ENCODE data around the gene OLFM2.
"Not testable (repeated sequence)": the region's sequence is repeated elsewhere in the genome, so short reads cannot be mapped to it uniquely, and the experiment has no call there.

The OLFM2 gene

DNA sequence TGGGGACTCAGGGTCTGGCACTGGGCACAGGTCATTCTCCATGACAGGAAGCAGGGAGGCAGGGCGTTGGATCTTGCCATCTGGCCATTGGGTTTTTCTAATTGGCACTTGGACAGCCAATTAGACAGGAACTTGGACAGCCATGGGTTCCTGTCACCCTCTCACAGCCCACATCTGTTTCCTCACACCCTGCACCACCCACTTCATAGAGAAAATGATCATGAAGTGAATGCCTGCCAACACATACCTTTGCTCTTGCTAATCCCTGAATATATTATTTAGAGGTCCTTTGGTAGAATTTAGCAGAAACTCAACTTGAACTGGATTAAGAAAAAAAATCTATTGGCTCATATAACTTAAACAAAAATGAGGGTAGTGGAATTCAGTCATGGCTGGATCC lies 4.9 kb upstream of the OLFM2 start:
- DNase-seq = no peak

GRCh38 chr19:9940778-9941177 lies 4.5 kb upstream of the OLFM2 start:
- no peak for DNase-seq

GRCh38 chr19:9939301-9939913 lies 3.1 kb upstream of the OLFM2 start:
- no peak for DNase-seq

DNA sequence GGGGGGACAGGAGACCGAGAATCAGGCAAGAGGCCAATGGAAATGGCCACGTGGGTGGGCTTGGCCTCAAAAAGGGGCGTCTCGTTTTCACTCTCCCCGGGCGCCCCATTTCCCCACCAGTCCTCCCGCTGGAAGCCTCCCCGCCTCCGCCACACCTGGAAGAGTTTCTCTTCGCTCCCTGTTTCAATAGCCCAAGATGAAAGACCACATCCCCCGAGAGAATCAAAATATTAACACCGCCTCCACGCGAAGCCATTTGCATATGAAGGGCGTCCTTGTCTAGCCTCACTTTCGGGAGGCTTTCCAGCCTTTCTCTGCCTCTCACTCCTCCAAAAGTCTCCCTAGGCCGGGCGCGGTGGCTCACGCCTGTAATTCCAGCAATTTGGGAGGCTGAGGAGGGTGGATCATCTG lies 691 bp upstream of the OLFM2 start:
- DNase-seq = no peak

DNA sequence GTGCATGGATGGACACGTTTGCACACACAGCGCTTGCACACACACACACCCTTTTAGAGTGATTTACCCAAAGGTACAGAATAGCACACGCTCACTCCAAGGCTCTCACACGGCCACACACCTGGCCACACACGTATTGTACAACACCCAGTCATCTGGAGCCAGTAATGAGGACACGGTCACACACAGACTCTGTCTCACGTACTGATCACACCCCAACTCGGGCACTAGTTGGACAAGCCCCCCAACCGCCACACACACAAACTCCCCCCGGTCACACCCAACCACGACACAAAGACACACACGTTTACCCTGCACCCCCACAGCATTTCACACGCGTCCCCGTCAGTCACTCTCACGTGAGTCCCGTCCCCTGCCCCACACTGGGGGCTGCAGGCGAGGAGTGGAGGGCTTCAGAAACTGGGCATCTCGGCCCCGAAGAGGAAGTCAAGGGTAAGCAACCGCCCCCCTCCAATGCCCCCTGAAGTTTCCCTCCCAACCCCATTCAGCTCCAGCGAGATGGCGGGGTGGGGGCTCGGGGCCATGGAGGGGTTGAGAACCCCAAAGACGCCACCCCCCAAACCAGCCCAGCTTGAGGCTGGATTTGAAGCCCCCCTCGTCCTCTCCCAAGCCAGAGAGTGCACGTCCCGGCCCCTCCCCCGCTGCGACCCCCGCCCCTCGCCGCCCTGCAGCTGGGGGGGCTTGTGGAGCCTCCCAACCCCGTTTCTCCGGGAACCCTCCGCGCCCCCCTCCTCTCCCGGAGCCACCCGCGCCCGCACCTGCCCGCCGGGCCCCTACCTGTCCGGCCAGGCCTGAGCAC lies 599 bp downstream of the OLFM2 start:
- no peak for DNase-seq

DNA sequence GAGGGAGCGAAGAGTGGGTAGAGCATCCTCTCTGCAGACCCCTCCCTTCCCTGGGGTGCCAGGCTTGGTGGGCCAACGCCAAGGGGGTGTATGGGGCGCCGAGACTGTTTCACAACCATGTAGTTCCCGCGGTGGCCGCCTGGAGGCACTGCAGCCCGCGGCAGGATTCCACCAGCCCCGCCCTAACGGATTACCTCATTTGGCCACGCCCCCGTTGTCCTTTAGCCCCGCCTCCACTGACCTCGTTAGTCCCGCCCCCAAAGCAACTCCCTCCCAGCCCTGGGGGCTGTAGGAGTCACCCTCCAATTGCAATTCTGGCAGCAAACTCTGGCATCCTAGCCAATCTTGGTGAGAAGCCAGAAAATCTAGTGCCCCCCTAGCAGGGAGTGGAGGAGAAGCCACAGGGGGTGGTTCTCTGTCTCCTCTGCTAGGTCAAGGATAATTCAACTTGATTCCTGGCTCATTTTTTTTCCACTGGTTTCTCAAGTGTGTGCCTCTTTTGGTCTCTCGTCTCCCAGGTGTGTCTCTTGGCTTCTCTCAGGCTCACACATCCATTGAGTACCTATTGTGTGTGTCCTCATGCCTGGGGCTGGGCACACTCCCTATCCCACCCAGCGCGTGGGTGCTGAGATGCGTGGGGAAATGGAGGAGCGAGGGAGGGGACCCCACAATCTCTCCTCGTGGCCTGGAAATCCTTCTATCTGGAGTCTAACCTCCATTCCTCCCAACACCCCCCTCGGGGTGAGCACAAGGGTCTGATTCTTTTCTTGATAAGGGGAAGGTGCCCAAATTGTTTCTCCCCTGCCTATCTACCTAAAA lies 2.0 kb downstream of the OLFM2 start:
- peak; percentile 64 to 80 (median 74) for DNase-seq

DNA sequence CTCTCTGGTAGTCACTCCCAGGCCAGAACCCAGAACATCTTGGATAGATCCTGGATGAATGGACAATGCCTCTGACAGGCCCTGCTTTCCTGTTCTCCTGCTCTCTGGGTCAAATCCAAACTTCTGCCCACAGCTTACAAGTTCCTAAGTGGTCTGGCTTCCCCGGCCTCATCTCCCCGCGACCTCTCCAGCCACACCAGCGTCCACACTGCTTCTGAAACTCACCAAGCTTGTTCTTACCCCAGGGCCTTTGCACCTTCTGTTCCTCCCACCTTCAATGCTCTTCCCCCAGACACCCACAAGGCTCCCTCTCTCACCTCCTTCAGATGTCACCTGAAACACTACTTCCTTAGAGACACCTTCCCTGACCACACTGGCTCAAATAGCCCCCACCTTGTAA lies 3.5 kb downstream of the OLFM2 start:
- DNase-seq = no peak

DNA sequence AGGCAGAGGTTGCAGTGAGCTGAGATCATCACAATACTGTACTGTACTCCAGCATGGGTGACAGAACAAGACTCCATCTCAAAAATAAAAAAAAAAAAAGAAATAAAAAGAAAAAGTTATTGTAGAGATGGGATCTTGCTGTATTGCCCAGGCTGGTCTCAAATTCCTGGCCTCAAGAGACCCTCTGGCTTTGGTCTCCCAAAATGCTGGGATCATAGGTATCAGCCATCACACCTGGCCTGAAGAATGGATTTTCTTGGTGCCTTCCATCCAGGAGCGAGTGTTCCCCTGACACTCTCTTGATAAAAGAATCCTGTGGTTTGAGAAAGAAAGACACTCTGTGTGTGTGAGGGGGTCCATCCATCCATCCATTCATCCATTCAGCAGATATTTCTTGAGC lies 4.7 kb downstream of the OLFM2 start:
- no peak for DNase-seq

DNA sequence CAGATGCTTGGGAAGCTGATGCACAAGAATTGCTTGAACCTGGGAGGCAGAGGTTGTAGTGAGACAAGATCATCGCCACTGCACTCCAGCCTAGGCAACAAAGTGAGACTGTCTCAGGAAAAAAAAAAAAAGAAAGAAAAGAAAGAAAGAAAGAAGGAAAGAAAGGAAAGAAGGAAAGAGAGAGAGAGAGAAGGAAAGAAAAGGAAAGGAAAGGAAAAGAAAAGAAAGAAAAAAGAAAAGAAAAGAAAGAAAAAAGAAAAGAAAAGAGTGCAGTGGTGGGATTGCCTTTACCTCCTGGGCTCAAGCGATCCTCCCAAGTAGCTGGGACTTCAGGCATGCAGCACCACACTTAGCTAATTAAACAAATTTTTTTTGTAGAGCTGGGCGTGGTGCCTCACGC lies 12.9 kb downstream of the OLFM2 start:
- no peak for DNase-seq

- DNase-seq = not testable (repeated sequence)
Measured at GRCh38 chr19:9922782-9923379, 13.4 kb downstream of the OLFM2 start.

GRCh38 chr19:9917321-9917720 lies 19.0 kb downstream of the OLFM2 start:
- DNase-seq = no peak

DNA sequence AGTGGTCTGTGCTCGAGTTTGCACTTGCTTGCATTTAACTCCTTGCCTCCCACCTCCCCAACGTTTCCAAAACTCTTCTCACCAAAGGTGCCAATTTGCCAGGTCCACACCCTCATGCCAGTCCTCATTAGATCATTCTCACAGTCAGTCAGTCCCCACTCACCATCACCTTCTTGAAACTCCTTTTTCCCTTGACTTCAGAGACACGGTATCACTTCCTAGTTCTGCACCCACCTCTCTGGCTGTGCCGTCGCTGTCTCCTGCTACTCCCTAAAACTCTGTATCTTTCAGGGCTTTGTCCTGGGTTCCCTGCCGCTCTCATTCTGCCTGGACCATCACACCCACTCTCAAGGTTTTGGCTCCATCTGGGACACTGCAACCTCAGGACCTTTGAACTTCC lies 19.6 kb downstream of the OLFM2 start:
- no peak for DNase-seq

DNA sequence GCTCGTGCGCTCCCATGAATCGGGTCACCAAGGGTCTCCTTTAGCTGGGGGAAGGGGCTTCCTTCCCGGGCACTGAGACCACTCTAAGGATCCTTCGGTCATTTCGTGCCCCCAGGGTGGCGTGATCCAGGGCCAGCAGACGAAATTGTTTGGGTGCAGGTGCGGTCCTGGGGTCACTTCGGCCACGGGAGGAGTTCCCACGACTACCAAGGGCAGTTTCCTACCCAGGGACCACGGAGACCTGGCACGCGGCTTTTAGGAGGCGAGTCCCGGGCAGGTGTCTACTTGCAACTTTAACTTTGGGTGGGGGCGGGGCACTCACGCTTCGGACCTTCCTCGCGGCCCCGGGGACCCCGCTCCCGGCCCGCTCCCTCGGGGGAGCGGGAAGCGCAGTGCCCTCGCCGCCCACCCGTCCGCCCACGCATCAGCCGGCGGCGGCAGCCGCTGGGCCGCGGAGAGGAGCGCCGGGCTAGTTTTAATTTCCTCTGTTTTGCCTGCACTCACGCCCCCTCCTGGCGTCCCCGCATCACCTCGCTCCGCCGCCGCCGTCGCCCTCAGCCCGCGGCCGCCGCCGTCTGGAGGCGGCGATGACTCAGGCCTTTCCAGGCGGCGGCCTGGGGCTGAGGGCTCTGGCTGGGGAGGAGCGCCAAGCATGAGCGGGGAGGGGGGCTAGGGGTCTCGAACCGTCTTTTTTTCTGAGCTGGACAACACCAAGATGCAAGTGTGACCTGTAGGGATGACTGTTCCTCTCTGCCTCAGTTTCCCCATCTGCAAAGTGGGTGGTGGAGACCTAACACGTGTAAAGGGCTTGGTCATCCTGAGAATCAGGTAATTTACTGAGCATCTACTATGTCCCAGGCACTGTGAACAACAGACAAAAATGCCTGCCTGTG lies 21.8 kb downstream of the OLFM2 start:
- DNase-seq = peak; percentile 42 to 77 (median 58)

DNA sequence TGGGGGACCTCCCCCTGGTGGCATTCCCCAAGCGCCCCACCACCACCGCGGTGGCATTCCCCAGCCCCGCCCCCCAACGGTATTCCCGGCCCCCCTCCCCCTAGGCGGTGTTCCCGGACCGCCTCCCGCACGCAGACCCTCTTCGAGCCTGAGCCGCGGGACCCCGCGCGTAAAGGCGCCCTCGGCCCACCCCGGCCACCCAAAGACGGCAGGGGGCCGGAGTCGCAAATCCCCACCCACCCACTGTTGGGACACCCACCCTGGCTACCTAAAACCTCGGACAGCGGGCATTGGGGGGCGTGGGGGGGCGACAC lies 22.4 kb downstream of the OLFM2 start:
- DNase-seq = no peak

DNA sequence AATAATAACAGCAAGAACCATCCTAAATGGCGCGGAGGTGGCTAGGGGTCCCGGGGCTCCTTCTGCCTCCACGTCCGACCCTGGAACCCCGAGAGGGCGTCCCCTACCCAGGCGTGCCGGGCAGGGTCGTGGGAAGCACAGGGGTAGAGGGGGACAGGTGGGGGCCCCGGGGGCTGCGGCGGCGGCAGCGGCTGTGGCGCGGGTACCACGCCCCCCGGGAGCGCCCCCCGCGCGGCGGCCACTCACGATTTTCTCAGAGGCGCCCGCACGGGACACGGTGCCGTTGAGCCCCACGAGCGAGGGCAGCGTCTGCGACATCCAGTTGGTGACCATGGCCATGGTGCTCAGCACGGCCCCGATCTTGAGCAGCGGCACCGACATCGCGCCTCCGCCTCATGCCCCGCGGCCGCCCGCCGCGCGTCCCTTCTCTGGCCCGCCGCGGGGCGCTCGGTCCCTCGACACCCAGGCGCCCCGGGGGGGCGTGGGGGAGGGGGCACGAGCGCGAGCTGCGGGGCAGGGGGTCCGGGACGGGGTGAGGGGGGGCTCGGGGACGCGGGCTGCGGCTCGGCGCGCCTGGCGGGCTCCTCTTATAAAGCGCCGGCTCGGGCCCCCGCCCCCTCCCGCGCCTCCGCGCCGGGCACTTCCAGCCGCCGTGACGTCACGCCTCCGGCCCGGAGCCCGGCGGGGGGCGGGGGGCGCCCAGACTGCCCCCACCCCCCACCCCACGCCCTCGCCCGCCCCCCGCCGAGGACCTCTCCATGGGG lies 22.9 kb downstream of the OLFM2 start:
- DNase-seq = no peak

GRCh38 chr19:9912551-9913236 lies 23.6 kb downstream of the OLFM2 start:
- DNase-seq = no peak

- no peak for DNase-seq
Measured at GRCh38 chr19:9911524-9912185, 24.7 kb downstream of the OLFM2 start.

DNA sequence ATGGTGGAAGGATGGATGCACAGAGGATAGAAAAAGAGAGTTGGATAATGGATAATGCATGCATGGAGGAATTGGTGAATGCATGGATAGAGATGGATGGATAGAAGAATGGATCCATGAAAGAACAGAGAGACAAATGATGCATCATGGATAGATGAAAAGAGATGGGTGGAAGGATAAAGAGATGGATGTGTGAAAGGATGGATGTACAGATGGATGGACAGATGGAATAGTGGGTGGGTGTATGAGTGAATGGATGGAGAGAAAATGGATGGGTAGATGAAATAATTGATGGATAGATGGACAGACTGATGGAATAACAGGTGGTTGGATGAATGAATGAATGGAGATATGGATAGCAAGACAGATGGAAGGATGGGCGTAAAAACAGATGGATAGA lies 25.7 kb downstream of the OLFM2 start:
- DNase-seq = no peak

GRCh38 chr19:9909251-9909650 lies 27.1 kb downstream of the OLFM2 start:
- DNase-seq = no peak

GRCh38 chr19:9906475-9907087 lies 29.7 kb downstream of the OLFM2 start:
- DNase-seq = no peak

Data from activated naive CD4-positive, alpha-beta T cell (primary cell).